PC-3 (cell line): Measurements from ENCODE around the gene MAP2K1. TPM values are rescaled to one million over a fixed set of nuclear protein-coding genes. Genes with fewer than 3 reads are reported as not detected.
"Not testable (repeated sequence)": the region's sequence is repeated elsewhere in the genome, so short reads cannot be mapped to it uniquely, and the experiment has no call there.

Experiments
- ATAC-seq: fragments of 200-7000 bp; cut with Tn5 transposase; 2 replicates; pipeline ENCODE4 v1.9.1; 2020; ENCODE audit warnings: mild to moderate bottlenecking, moderate library complexity
- BruUV-seq: library from RNA; stranded (reverse); fragments of 400-500 nt; replicated peaks from 2 replicates; lab custom pipeline; 2021; lab: Mats Ljungman, UMichigan
- CTCF ChIA-PET: fragments of 300-600 bp; sonication (Branson Sonifier 250); formaldehyde crosslinking; loops from one replicate; lab custom pipeline; 2022; ENCODE audit warnings: antibody characterized with exemption; lab: Charles Lee
- POLR2A ChIA-PET: fragments of 300-600 bp; sonication (Branson Sonifier 250); formaldehyde crosslinking; loops from one replicate; lab custom pipeline; 2022; ENCODE audit warnings: antibody characterized with exemption; ENCODE audit not compliant: unreplicated experiment; lab: Charles Lee
- DNase-seq: peaks from one replicate; pipeline ENCODE4 v3.0.0-alpha.2; 2015
- H2AFZ ChIP-seq: fragments of 300-600 bp; sonication (generic); 2 replicates; pipeline ENCODE4 v1.6.0; 2016; ENCODE audit warnings: antibody characterized with exemption, low read length
- H3F3A ChIP-seq: fragments of 300-600 bp; sonication (generic); one replicate; pipeline ENCODE4 v1.6.0; 2017; ENCODE audit warnings: antibody characterized with exemption, low read length, control low read depth, mild to moderate bottlenecking; ENCODE audit not compliant: unreplicated experiment
- H3K27ac ChIP-seq: fragments of 300-600 bp; sonication (generic); 2 replicates; pipeline ENCODE4 v1.5.1; 2016; ENCODE audit warnings: mild to moderate bottlenecking, low read length
- H3K27me3 ChIP-seq: fragments of 300-600 bp; sonication (generic); 2 replicates; pipeline ENCODE4 v1.6.1; 2016; ENCODE audit warnings: low read length, mixed read lengths
- H3K36me3 ChIP-seq: fragments of 300-600 bp; sonication (generic); 2 replicates; pipeline ENCODE4 v1.6.1; 2016; ENCODE audit warnings: low read depth, mixed run types, low read length, mixed read lengths
- H3K4me1 ChIP-seq: fragments of 300-600 bp; sonication (generic); 2 replicates; pipeline ENCODE4 v1.5.1; 2016; ENCODE audit warnings: low read length; ENCODE audit not compliant: insufficient read depth
- H3K4me2 ChIP-seq: fragments of 300-600 bp; sonication (generic); 2 replicates; pipeline ENCODE4 v1.6.0; 2016; ENCODE audit warnings: low read length
- H3K4me3 ChIP-seq: fragments of 300-600 bp; sonication (generic); 2 replicates; pipeline ENCODE4 v1.5.1; 2016; ENCODE audit warnings: mild to moderate bottlenecking, low read length, mixed read lengths
- H3K79me2 ChIP-seq: fragments of 300-600 bp; sonication (generic); 2 replicates; pipeline ENCODE4 v1.6.1; 2017; ENCODE audit warnings: low read length, mixed read lengths
- H3K9ac ChIP-seq: fragments of 300-600 bp; sonication (generic); 2 replicates; pipeline ENCODE4 v1.6.0; 2016; ENCODE audit warnings: mild to moderate bottlenecking, low read length
- H3K9me2 ChIP-seq: fragments of 300-600 bp; sonication (generic); replicated peaks from 2 replicates; pipeline ENCODE4 v1.6.1; 2016; ENCODE audit warnings: mixed run types, low read length, mixed read lengths
- H3K9me3 ChIP-seq: fragments of 300-600 bp; sonication (generic); 2 replicates; pipeline ENCODE4 v1.6.1; 2016; ENCODE audit warnings: low read length, mixed read lengths
- H4K20me1 ChIP-seq: fragments of 300-600 bp; sonication (generic); 2 replicates; pipeline ENCODE4 v1.6.1; 2016; ENCODE audit warnings: low read length, mixed read lengths
- EZH2 ChIP-seq: fragments of 300-600 bp; sonication (generic); IDR thresholded peaks from one replicate; pipeline ENCODE4 v1.6.1; 2017; ENCODE audit warnings: antibody characterized with exemption, mild to moderate bottlenecking, low read length; ENCODE audit not compliant: unreplicated experiment
- EZH2phosphoT487 ChIP-seq: fragments of 300-600 bp; sonication (generic); IDR thresholded peaks from 2 replicates; pipeline ENCODE4 v1.6.1; 2018; ENCODE audit warnings: mild to moderate bottlenecking, antibody characterized with exemption, low read length, borderline replicate concordance
- intact Hi-C: fragments of 100-400 bp; cut with micrococcal nuclease; formaldehyde crosslinking; loops from 2 replicates; pipeline ENCODE4 v1.9.0; 2023
- total RNA-seq: library from RNA; depleted of rRNA; stranded (reverse); fragments of >200 nt; gene quantifications from 2 replicates; pipeline ENCODE4 v1.2.3, GENCODE V29; 2014
- TF ChIP-seq, protein P1 (sequence below): fragments of 300-600 bp; sonication (generic); conservative IDR thresholded peaks from 2 replicates; pipeline ENCODE4 v1.5.1; 2017; ENCODE audit warnings: antibody characterized with exemption, low read depth, mild to moderate bottlenecking, low read length

Gene MAP2K1
- total RNA-seq, 1 experiment from 2014 or later, result 35.5 TPM

DNA sequence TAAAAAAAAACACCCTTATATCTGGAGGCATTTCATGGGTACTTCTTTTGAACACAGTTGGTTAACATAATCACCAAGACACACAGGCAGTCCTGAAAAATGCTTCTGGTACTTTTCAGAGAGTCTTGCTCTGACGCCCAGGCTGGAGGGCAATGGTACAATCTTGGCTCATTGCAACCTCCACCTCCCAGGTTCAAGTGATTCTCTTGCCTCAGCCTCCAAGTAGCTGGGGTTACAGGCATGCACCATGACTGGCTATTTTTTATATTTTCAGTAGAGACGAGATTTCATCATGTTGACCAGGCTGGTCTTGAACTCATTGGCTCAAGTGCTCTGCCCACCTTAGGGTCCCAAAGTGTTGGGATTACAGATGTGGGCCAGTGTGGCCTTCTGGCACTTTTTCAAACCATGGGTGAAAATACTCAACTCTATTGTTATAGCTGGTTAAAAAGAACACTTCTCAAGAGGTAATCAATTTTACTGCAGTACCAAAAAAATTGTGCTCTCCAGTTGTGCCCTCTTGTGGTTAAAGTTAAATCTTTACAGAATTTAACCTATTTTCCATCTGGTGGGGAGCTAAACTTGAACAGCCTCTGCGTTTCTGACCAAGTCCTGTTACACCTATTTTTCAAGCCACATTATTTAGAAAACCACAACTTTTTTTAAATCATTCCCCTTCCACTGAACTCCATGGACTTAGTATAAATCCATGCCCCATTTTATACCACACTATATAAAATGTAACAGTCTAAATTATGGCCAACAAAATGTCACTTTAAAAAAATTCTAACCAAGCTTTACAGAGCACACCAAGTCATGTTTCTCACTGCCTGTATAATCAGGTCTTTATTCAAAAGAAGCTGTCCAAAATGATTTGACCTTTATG lies 112.0 kb downstream of the MAP2K1 start:
- intact Hi-C loops, result no loop called here
- ChIA-PET POLR2A (interaction anchor here (0.5 to 0.7 kb wide), 2 partner anchors 207 to 1008 kb away, joined by 3 to 4 read pairs; no protein-coding TSS in a partner anchor), CTCF (interaction anchor here (0.6 kb wide), 4 partner anchors 97 to 147 kb away, joined by 3 read pairs; partner anchors contain the start of gene MAP2K1)
- peaks cover 18% of the 10 kb centered on the region for H3K4me1 ChIP-seq
- no peak overlapping the region for H3K27ac ChIP-seq
- H3K79me2 ChIP-seq, result peaks cover 53% of the 10 kb centered on the region
- no peak overlapping the region for H3K9ac ChIP-seq
- H3K4me3 ChIP-seq, result no peak overlapping the region
- no peaks in the 10 kb centered on the region for H3K27me3 ChIP-seq
- no peak overlapping the region for H2AFZ ChIP-seq
- DNase-seq (peak; percentile 50), ATAC-seq (no peak)
- H3K9me3 ChIP-seq, result no peaks in the 10 kb centered on the region
- H3K36me3 ChIP-seq, result peaks cover 50% of the 10 kb centered on the region
- TF ChIP-seq EZH2, result no peak
- TF ChIP-seq, protein P1, sequence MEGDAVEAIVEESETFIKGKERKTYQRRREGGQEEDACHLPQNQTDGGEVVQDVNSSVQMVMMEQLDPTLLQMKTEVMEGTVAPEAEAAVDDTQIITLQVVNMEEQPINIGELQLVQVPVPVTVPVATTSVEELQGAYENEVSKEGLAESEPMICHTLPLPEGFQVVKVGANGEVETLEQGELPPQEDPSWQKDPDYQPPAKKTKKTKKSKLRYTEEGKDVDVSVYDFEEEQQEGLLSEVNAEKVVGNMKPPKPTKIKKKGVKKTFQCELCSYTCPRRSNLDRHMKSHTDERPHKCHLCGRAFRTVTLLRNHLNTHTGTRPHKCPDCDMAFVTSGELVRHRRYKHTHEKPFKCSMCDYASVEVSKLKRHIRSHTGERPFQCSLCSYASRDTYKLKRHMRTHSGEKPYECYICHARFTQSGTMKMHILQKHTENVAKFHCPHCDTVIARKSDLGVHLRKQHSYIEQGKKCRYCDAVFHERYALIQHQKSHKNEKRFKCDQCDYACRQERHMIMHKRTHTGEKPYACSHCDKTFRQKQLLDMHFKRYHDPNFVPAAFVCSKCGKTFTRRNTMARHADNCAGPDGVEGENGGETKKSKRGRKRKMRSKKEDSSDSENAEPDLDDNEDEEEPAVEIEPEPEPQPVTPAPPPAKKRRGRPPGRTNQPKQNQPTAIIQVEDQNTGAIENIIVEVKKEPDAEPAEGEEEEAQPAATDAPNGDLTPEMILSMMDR, result peak; percentile 41; the same call in 1 of the 2 replicates
- H3F3A ChIP-seq, result peaks cover 32% of the 10 kb centered on the region
- H3K4me2 ChIP-seq, result 0 out of 2 replicates have a peak overlapping the region, but pooled peaks have one; percentile 6
- no TSS peak for BruUV-seq
- no peaks in the 10 kb centered on the region for H3K9me2 ChIP-seq
- peaks cover 42% of the 10 kb centered on the region for H4K20me1 ChIP-seq

DNA sequence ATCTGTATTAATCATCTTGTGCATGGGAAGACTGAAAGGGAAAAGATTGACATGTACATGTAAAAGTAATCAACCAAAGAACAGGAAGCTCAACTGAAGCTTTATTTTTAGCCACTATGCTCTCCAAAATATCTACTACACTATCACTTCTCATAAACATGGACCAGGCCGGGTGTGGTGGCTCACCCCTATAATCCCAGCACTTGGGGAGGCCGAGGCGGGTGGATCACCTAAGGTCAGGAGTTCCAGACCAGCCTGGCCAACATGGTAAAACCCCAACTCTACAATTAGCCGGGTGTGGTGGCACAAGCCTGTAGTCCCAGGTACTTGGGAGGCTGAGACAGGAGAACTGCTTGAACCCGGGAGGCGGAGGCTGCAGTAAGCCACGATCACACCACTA lies 113.6 kb downstream of the MAP2K1 start:
- H3K27me3 ChIP-seq, BruUV-seq, H3K4me2 ChIP-seq, H3K9me2 ChIP-seq, CTCF ChIA-PET, H3K9ac ChIP-seq, POLR2A ChIA-PET, H2AFZ ChIP-seq, H3K27ac ChIP-seq, H3K4me3 ChIP-seq, DNase-seq, ATAC-seq, H3K9me3 ChIP-seq: not testable (repeated sequence)
- Histone ChIP-seq H3K4me1 (peaks cover 18% of the 10 kb centered on the region), H3F3A (peaks cover 32% of the 10 kb centered on the region), H3K36me3 (peaks cover 55% of the 10 kb centered on the region), H4K20me1 (peaks cover 49% of the 10 kb centered on the region), H3K79me2 (peaks cover 68% of the 10 kb centered on the region)
- intact Hi-C loops, result loop anchor here (10.0 kb wide), 1 partner anchor 206 kb away; the partner anchor contains the start of gene DIS3L

DNA sequence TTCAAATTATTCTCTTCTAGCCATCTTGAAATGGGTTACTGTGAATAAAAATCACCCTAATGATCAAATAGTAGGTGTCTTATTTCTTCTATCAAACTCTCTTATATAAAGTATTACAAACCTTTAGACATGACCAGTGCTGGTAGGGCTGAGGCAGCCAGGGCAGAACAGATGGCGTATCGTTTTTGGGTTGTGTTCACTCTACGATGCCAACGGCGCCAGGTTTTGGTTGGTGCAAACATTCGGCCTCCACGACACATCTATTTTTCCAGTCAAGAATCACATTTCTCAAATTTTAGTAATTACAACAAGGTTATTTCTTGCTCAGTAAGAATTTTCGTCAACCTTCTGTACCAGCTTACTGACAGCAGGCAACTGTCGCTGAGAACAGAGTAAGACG lies 115.8 kb downstream of the MAP2K1 start:
- no peak for DNase-seq
- intact Hi-C loops, result loop anchor here (10.0 kb wide), 1 partner anchor 208 kb away; the partner anchor contains the start of gene DIS3L
- H2AFZ ChIP-seq, result no peak overlapping the region
- peak overlapping the region; percentile 98; the same call in 1 of the 2 replicates for H3K9ac ChIP-seq
- peaks cover 55% of the 10 kb centered on the region for H3K36me3 ChIP-seq
- peak overlapping the region; percentile 99 for H3K4me3 ChIP-seq
- TF ChIP-seq EZH2, result no peak
- TF ChIP-seq, protein P1, result no peak
- TF ChIP-seq EZH2phosphoT487, result no peak
- H3K27me3 ChIP-seq, result no peaks in the 10 kb centered on the region
- ATAC-seq, result no peak
- no peaks in the 10 kb centered on the region for H3K9me2 ChIP-seq
- BruUV-seq, result no TSS peak
- H3K4me2 ChIP-seq, result peak overlapping the region; percentile 90
- H3K27ac ChIP-seq, result no peak overlapping the region
- peaks cover 32% of the 10 kb centered on the region for H3F3A ChIP-seq
- no peaks in the 10 kb centered on the region for H3K9me3 ChIP-seq
- H4K20me1 ChIP-seq, result peaks cover 49% of the 10 kb centered on the region
- H3K4me1 ChIP-seq, result peaks cover 13% of the 10 kb centered on the region
- peaks cover 69% of the 10 kb centered on the region for H3K79me2 ChIP-seq
- CTCF ChIA-PET, result no interaction called here
- POLR2A ChIA-PET, result interaction anchor here (0.6 kb wide), 1 partner anchor 49 kb away, joined by 3 read pairs; no protein-coding TSS in a partner anchor

DNA sequence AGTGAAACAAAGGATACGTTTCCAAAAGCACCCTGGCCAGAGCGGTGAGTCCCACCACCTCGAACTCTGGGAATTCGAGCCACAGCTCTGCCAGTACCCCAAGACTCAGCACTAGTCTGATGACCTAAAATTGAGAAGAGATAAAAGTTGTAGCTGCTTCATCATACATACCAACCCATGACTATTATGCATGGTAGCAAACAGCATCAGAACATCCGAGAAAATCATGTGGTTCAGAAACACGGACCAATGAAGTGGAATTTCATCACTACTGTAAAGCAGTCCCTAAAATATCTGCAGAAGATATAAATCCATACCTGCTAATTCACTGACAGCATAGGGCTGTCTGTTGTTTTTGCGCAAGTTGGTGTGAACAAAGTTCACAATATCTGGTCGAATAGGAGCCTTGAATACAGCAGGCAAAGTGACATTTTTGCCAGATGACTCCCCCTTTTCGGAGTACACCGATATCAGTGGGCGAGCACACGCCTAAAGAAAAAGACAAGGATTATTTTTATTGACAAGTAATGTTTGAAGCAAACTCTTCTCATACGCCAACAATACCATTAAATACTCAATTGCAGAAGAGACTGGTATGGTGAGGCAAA lies 116.4 kb downstream of the MAP2K1 start:
- Histone ChIP-seq H3K79me2 (peaks cover 76% of the 10 kb centered on the region), H3K4me2 (peak overlapping the region; percentile 90), H3F3A (peaks cover 30% of the 10 kb centered on the region), H3K36me3 (peaks cover 55% of the 10 kb centered on the region), H4K20me1 (peaks cover 47% of the 10 kb centered on the region), H3K4me1 (peaks cover 13% of the 10 kb centered on the region), H3K4me3 (peak overlapping the region; percentile 99), H3K9ac (peak overlapping the region; percentile 98)
- H3K27me3 ChIP-seq, H2AFZ ChIP-seq, CTCF ChIA-PET, H3K9me2 ChIP-seq, BruUV-seq, H3K27ac ChIP-seq, DNase-seq, H3K9me3 ChIP-seq, ATAC-seq: not testable (repeated sequence)
- POLR2A ChIA-PET, result interaction anchor here (0.6 kb wide), 1 partner anchor 48 kb away, joined by 3 read pairs; no protein-coding TSS in a partner anchor
- intact Hi-C loops, result loop anchor here (10.0 kb wide), 1 partner anchor 208 kb away; the partner anchor contains the start of gene DIS3L
